HL-60 (cell line): ENCODE results near the gene L3MBTL1.

Experiments used
- DNase-seq, 2 experiments: peaks; one replicate each; pipeline ENCODE4 v3.0.0-alpha.2; 2010 to 2020; ENCODE audit warnings: low read depth in 1 of 2, low spot score in 1 of 2
- H3K27ac ChIP-seq: fragments of 250-450 bp; sonication (Bioruptor Pico); replicated peaks from 2 replicates; pipeline ENCODE4 v1.5.1; 2020; ENCODE audit warnings: mild to moderate bottlenecking, moderate library complexity
- H3K27me3 ChIP-seq: fragments of 250-450 bp; sonication (Bioruptor Pico); 2 replicates; pipeline ENCODE4 v1.5.1; 2021; ENCODE audit warnings: mild to moderate bottlenecking, moderate library complexity; ENCODE audit not compliant: insufficient read depth, poor library complexity, severe bottlenecking
- H3K4me3 ChIP-seq: replicated peaks from 2 replicates; pipeline ENCODE4 v1.5.1; 2011; ENCODE audit warnings: mild to moderate bottlenecking, control low read depth, low read length; ENCODE audit not compliant: insufficient read depth
- CTCF ChIP-seq: IDR thresholded peaks from one replicate; pipeline ENCODE4 v1.5.1; 2011; ENCODE audit warnings: low read length, control low read depth, inconsistent platforms; ENCODE audit not compliant: insufficient read depth
- GABPA ChIP-seq: IDR thresholded peaks from 2 replicates; pipeline ENCODE4 v1.6.1; 2012; ENCODE audit warnings: low read depth
- POLR2AphosphoS5 ChIP-seq: IDR thresholded peaks from 2 replicates; pipeline ENCODE4 v1.6.1; 2012; ENCODE audit warnings: low read depth
- REST ChIP-seq: IDR thresholded peaks from 2 replicates; pipeline ENCODE4 v1.6.1; 2012; ENCODE audit warnings: low read depth; ENCODE audit not compliant: insufficient replicate concordance
- SPI1 ChIP-seq: IDR thresholded peaks from 2 replicates; pipeline ENCODE4 v1.6.1; 2012; ENCODE audit warnings: low read depth, mild to moderate bottlenecking, borderline replicate concordance

The L3MBTL1 gene

GRCh38 chr20:43571771-43572170, 64.3 kb downstream of the L3MBTL1 start:
- TF ChIP-seq POLR2AphosphoS5 = no peak
- Histone ChIP-seq H3K4me3 (no peak overlapping the region), H3K27ac (no peak overlapping the region), H3K27me3 (no peaks in the 10 kb centered on the region)
- DNase-seq = no peak

GRCh38 chr20:43572891-43573290, 65.4 kb downstream of the L3MBTL1 start:
- H3K27me3 ChIP-seq = no peaks in the 10 kb centered on the region
- TF ChIP-seq POLR2AphosphoS5 (no peak), CTCF (no peak), REST (no peak)
- no peak for DNase-seq
- no peak overlapping the region for H3K4me3 ChIP-seq
- H3K27ac ChIP-seq = no peak overlapping the region

GRCh38 chr20:43576108-43576507, 68.6 kb downstream of the L3MBTL1 start:
- no peak overlapping the region for H3K4me3 ChIP-seq
- no peaks in the 10 kb centered on the region for H3K27me3 ChIP-seq
- no peak for TF ChIP-seq POLR2AphosphoS5
- no peak for TF ChIP-seq GABPA
- TF ChIP-seq CTCF = no peak
- TF ChIP-seq REST = no peak
- TF ChIP-seq SPI1 = no peak
- no peak for DNase-seq
- no peak overlapping the region for H3K27ac ChIP-seq

- Histone ChIP-seq H3K27me3 (no peaks in the 10 kb centered on the region), H3K4me3 (no peak overlapping the region), H3K27ac (peak overlapping the region; percentile 33)
- peak in 1 of 2 experiments; percentile 27 for DNase-seq
- TF ChIP-seq POLR2AphosphoS5 (no peak), REST (no peak), CTCF (no peak), GABPA (no peak), SPI1 (no peak)
Observed at GRCh38 chr20:43579861-43580793, 72.6 kb downstream of the L3MBTL1 start.
